Amygdala (tissue), 56 donors: ENCODE measurements around the gene ATP2A3.

Experiments used
- DNase-seq, 56 donors: peaks; one replicate each; lab custom pipeline; 2025; lab: John Stamatoyannopoulos, UW

ATP2A3 gene

DNA sequence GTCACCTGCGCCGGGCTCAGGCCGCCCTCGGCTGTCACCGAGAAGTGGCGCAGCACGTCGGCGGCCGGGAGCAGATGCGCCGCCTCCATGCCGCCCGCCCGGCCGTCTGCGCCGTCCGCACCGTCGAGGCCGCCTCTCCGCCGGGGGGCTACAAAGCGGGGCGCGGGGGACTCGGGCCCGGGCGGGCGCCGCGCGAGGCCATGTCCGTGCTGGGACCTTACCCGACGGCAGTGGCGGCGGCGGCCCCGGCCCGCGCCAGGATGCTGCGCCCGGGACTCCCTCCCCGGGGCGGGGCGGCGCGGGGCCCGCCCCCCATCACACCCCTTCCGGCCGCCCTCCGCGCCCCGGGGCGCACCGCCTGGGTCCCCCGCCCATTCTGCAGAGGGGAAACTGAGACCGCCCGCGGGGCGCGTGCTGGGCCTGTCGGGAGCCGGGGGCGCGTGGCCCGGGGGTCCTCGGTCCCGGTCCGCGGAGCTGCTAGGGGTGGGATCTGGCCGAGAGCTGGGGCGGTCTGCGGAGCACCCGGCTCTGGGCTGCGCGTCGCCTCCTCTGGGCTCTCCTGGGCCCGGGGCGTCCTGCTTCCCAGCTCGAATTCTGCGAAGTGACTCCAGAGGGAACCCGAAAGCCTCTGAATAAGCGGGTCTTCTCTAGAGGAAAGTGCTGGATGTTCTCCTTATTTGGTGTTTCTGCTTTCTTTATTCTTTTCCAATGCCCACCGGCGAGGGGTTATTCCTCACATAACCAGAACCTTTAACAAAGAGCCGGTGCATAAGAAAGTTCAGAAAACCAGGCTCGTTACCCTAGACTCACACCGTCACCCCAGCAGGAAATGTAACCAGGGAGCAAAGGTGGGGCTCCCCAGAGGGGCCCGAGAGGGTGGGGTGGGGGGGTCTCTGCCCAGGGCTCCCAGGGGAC, at the start of gene ATP2A3:
ATP2A3 (minus strand) TSS at position 235 of the 915 bp plus-strand sequence; CDS start at position 89, 146 bp downstream.
- DNase-seq: no peak

DNA sequence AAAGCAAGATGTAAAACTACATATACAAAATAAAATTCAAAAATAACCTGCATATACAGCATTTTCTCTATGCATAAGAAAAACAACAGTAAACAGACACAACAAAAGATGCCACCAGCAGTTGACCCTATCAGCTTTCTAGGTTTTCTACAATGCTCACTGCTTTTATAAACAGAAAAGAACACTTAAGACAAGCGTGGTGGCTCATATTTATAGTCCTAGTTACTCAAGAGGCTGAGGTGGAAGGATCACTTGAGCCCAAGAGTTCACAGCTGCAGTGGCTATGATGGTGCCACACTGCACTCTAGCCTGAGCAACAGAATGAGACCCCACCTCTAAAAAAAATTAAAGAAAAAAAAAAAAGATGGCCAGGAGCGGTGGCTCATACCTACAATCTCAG, 46.5 kb upstream of the ATP2A3 start:
- no peak for DNase-seq

DNA sequence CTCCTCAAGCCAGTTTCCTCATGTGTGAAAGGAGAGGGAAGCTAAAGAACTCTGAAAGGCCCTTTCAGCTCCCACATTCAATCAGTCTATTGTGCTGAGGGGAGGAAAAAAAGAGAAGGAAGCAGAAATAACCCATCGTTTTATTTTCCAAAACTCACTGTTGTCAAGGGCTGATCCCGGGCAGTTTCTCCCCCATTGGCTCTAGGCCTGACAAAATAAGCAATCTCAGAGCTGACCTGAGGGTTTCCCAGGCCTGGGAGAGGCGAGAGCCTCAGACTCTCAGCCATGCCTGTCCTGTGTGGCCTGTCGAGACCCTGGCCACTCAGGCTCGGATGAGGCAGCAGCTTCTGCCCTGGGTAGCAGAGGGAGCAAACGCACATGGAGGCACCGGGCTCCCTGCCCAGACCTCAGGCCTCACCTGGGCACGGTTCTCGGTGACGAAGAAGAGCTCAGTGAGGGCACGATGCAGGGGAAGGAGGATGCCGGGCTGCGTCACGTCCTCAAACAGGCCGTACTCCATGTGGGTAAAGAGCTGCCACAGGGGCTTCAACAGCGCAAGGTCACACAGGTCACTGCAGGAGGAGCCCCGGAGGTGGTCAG, 45.0 kb upstream of the ATP2A3 start:
- DNase-seq: peak in 4 of 56 donors; percentile 9 to 20 (median 10)

DNA sequence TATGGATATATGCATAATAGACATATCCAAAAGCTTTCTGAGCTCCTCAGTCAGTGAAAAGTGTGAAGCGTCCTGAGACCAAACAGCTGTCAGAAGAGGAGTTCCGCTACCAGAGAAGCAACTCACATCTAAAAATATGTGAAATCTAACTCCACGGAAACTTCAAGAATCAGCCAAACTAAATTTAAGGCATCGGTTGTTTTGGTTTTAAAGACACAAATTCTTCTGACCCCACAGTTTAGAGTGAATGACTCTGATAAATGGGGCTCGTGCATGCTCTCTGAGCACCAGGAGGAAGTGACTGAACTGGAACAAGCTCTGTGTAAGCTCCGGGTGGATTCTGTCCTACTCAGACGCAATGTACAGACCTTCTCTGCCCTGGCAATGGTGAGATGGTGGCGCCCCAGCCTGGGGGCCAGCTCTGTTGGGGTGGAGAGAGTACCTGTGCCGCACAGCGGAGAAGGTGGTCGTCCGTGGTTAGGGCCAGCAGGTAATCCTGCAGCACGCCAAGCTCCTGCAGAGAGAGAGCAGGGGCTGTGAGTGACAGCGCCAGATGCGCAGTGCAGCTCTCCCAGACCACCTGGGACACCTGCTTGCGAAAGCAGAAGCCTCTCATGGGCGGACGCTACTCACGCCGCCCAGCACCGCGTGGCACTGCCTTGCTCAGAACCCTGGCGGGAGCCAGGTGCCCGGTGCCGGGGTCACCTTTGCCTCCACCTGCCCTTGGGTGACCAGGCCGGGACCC, 44.4 kb upstream of the ATP2A3 start:
- DNase-seq: no peak

DNA sequence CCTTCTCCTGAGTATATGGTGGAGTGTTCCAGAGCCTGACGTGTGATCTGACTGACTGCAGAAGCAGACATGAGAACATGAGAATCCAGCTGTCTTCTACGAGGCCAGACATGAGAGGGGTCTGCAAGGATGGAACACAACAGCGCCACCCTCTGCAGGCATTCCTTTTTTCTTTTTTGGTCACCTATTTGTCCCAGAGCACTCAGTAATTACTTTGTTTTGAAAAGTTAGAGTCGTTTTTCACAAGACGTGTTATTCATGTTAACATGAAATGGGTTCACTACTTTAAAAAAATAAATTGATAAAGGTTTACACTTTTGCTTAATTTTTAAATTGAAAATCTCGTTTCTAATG, 43.8 kb upstream of the ATP2A3 start:
- DNase-seq: no peak

DNA sequence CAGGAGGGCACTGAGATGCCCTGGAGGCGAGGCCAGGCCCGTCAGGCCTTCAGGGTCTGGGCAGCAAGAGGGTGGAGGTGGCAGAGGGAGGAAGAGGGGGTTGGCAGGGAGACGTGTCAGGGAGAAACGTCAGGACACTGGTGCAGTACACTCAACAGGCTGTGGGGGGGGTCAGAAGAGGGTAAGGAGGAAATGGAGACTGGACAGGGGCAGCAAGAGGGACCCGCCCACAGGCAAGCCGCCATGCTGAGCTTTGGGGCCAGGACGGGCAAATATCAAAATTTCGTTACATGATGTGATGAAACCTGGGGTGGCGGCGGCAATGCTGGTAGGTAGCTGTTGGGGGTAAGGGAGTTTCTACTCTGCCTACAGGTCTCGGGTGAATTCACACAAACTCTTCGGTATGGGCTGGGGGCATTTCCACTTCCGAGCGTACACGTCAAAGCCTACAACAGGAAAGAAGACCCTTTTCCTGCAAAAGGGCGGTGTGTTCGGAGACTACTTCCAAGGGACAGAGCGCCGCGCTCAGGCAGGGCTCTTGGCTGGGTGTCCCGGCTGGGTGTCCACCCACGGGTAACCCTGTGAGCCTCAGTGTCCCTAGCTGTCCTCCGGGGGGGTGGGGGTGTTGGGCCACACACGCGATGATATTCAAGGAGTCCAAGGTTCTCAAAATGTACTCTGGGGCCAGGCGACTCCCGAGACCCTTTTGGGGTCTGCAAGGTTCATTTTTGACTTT, 43.3 kb upstream of the ATP2A3 start:
- DNase-seq: no peak

DNA sequence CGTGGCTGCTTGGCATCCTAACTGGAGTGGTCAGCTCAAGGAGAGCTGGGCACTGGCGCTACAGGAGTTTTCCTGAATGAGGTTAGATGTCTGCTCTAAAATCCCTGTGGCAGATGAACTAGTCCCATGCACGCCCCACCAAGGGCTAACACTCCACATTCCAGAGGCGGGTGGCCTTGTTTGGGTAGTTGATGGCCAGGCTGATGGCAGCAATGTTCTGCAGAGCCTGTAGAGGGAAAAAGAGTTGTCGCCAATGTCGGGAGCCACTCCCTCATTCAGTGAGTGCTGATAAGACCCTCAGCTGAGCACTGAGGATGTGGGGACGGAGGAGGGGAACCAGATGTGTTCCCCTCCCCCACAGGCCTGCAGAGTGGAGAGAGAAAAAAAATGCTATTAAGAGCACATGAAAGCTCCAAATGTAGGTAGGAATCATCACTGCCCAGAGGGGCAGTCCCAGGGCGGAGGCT, 42.5 kb upstream of the ATP2A3 start:
- no peak for DNase-seq

DNA sequence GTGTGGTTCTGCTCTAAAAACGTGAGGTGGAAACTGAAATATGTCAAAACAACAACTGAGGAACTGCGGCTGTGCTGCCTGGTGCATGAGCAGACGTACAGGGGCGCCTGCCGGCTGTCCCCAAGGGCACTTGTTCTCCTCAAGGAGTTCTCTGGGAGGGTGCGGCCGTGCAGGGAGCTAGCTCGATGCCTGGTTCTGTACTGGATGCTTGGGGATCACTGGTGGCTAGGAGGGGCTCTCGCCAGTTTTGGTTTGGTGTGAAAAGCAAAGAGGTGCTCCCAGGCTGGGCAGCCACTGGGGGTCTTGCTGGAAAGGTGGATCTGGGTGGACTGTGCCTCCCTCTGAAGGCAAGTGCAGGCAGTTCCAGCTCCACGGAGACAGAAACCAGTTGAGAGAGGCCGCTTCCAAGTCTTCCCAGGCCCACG, 41.9 kb upstream of the ATP2A3 start:
- DNase-seq: no peak

DNA sequence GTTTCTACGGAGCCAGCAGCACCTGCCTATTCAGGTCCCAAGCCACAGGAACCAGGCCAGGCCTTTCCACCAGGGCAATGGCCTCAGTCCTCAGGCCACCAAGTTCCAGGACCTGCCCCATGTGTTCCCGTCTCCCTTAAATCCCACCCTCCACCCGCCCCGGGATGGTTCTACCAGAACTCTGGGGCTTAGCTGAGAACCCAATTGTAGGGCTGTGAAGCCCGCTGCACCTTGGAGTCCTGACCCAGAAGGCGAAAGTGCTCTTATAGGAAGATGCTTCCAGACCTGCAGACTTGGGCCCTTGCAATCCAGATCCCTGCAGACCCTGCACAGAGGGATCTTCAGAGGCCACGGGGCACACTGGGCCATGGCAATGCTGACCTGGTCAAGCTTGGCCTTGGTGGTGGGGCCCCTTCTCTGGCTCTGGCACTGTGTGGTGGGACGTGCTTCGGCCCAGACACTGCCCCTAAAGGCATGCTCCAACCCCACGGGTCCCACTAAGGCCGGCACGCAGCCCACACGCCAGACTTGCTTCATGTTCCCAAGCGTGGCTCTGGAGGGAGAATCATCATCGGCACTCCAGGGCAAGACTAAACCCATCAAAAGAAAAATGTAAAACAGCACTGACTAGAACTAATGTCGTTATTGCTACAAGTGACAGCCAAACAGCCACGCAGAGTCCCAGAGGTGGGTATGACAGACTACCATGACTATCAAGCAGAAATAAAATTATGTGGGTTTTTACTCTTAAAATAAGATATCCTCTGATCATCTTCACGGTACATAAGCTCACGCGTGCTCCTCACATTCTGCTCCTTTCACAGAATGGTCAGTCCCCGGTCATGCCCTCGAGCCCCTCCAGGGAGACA, 41.3 kb upstream of the ATP2A3 start:
- DNase-seq: no peak

DNA sequence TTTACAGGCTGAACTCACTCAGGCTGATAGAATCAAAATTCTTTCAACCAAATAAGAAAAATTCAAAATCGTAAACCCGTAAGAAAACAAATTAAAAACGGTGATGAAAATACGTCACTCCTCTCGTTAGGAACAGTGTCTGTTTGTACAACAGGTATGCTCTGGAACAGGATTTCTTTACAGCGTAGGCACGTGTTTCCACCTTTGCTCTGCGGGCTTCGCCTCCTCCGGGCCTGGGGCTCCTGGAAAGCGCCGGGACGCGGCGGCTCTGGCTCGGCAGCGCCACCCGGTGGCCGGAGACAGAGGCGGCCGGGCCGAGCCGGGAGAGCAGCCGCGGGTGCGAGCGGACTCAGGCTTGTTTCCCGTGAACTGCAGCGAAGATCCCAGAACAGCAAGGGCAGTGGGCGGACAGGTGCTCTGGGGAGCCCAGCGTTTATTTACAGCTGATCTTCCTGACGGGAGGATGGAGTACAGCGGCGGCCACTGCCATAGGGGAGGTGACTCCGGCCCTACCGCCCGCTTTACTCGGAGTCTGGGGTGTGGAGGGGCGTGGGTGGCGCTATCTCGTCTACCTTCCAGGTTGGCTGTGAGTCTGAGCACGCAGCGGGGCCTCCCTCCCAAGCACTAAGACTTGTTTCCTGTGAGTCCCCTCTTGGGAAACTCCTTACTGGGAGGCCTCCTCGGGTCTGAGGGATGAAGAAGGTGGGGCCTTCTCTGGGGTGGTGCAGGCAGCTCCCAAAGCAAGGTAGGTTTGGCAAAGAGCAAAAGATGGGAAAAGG, 40.5 kb upstream of the ATP2A3 start:
- DNase-seq: peak in 13 of 56 donors; percentile 5 to 65 (median 22)

DNA sequence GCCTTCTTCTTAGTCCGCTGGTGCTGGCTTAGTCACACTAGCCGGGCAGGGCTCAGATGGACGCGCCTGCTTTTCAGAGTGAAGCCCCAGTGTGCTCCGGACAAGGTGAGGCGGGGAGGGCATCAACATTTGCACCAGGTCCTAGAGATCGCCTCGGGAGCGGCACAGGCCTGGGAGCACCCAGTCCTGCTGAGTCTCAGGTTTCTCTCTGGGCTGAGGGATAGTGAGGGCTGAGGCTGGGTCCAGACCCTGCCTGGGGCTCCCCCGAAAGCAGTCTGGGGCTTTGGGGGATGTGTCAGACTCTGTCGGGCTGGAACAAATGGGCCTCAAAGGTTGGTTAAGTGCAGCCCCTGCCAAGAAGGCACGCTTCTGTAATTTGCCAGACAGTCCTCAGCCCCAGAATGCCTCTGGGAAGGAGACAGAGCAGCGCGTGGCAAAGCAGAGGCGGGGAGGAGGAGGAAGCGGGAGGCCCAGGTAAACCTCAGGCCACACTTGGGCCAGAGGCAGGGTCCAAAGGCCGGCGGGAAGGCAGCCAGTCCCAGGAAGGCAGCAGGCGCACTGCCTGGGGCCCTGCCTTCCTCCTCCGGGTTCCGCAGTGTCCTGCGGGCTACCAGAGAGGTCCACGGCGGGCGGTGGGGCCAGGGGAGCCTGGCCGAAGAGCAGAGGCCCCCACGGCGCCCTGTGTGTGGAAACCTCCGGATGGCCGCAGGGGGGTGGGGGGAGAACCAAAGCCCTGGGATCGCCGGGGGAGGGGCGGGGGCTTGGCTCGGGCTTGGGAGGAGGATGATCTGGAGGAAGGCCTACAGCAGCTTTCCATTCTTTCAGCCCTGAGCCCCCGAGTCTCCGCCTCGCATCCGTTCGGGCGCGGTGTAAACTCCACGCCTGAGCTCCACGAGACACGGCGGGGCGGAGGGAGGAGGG, 39.5 kb upstream of the ATP2A3 start:
- no peak for DNase-seq

DNA sequence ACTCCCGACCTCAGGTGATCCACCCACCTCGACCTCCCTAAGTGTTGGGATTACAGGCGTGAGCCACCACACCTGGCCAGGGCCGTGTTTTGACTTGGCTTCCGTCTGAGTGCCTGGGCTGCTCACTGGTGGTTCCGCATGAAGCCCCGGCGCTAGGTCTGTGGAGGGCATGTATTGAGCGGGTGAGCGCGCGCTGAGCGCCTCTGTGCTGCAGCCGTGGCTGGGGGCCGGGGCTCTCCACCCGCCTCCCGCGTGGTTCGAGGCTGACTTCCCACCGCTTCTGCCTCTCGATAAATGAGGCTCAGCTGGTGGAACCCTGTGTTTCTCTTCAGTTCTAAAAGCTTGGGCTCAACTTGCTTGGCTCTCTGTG, 38.9 kb upstream of the ATP2A3 start:
- no peak for DNase-seq

DNA sequence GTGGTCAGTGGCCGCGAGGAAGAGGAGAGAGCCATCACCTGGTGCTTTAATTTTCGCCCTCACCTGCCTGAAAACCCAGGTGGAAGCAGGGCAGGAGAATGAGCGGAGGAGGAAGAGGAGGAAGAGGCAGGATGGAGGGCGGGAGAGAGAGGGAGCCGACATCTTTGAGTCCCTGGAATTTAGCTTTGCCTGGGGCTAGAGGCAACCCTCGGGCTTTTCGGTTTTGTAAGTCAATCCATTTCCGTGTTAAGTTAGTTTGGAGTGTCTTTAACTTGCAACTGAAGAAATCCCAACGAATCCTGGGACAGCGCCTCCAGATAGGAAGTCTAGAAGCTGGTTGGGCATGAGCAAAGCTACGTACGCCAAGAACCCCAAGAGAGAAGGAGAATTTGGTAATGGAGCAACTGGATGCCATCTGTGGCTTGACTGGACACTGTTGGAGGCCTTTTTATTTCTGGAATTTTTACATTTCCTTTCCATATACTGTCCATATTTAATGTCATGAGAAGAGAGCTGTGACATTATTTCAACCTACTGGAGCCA, 36.9 kb upstream of the ATP2A3 start:
- DNase-seq: no peak

DNA sequence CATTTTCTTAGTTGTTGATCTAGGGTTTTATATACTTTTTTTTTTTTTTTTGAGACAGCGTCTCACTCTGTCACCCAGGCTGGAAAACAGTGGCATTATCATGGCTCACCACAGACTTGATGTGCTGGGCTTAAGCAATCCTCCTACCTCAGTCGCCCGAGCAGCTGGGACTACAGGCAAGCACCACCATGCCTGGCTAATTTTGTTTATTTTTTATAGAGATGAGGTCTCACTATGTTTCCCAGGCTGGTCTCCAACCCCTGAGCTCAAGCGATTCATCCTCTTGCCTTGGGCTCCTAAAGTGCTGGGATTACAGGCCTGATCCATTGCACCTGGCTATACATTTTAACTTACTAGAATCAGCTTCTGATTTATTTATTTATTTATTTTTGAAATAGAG, 34.2 kb upstream of the ATP2A3 start:
- no peak for DNase-seq

DNA sequence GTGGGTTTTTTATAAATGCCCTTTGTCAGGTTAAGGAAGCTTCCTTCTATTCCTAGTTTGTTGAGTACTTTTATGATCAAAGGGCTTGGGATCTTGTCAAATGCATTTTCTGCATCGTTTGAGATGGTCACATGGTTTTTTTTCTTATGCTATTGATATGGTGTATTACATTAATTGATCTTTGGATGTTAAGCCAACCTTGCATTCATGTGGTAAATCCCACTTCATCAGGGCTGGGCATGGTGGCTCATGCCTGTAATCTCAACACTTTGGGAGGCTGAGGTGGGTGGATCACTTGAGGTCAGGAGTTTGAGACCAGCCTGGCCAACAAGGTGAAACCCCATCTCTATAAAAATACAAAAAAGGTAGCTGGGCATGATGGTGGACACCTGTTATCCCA, 30.8 kb upstream of the ATP2A3 start:
- no peak for DNase-seq

DNA sequence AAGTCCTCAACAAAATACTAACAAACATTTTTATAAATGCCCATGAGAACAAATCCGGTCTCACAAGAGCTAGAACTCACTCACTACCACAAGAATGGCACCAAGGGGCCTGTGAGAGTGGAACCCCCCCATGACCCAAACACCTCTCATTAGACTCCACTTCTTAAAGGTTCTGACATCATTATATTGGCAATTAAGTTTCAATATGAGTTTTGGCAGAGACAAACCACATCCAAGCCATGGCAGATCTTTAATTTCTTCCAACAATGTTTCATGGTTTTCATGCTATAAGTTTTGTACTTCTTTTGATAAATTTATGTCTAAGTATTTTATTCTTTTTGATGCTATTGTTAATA, 30.0 kb upstream of the ATP2A3 start:
- DNase-seq: no peak

DNA sequence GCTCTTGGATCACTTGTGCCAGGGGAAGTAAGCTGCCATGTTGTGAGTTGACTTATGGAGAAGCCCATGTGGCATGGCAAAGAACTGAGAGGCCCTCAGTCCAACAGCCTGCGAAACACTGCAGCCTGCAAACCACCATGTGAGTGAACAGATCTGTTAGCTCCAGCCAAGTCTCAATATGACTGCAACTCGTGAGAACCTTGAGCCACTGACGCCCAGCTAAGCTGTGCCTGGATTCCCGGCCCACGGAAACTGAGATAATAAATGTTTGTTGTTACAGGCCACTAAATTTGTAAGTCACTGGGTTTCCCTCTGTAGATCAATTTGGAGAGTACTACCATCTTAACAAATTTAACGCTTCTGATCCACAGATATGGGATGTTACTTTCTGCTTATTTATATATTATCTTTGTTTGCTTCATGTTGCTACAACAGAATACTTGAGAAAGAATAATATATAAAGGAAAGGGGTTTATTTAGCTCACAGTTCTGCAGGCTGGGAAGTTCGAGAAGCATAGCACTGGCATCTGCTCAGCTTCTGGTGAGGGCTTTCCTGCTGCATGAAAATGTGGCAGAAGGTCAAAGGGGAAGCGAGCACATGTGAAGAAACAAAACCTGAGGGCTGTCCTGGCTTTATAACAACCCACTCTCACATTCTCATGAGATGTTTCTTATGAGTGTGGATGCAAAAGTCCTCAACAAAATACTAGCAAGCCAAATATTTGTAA, 29.4 kb upstream of the ATP2A3 start:
- no peak for DNase-seq
